ENCODE results near the gene BRIP1. TPM values are rescaled to one million over a fixed set of nuclear protein-coding genes. Genes with fewer than 3 reads are reported as not detected.
A peak's percentile ranks its signal among the peaks of the same experiment; 100 is the strongest.
"Not testable (repeated sequence)": the region's sequence is repeated elsewhere in the genome, so short reads cannot be mapped to it uniquely, and the experiment has no call there.

BRIP1 gene
- 7.1 and 7.9 TPM in 2 replicates for total RNA-seq

GRCh38 chr17:61862975-61863800 lies at the start of gene BRIP1:
Gene BRIP1, minus strand, starts transcription at chr17:61863528. Its CDS starts 1,989 bp downstream, at chr17:61861539.
- peak; percentile 81 for DNase-seq (ENCODE audit: low read depth, low spot score)

GRCh38 chr17:61908292-61909037 lies 45.1 kb upstream of the BRIP1 start:
- DNase-seq (ENCODE audit: low read depth, low spot score), result no peak

GRCh38 chr17:61907361-61907760 lies 44.0 kb upstream of the BRIP1 start:
- no peak for DNase-seq (ENCODE audit: low read depth, low spot score)

- DNase-seq (ENCODE audit: low read depth, low spot score), result no peak
Observed at GRCh38 chr17:61904094-61904710, 40.9 kb upstream of the BRIP1 start.

- no peak for DNase-seq (ENCODE audit: low read depth, low spot score)
Observed at GRCh38 chr17:61903251-61903650, 39.9 kb upstream of the BRIP1 start.

GRCh38 chr17:61897548-61898180 lies 34.3 kb upstream of the BRIP1 start:
- no peak for DNase-seq (ENCODE audit: low read depth, low spot score)

GRCh38 chr17:61895391-61895790 lies 32.1 kb upstream of the BRIP1 start:
- DNase-seq (ENCODE audit: low read depth, low spot score), result no peak

- DNase-seq (ENCODE audit: low read depth, low spot score), result not testable (repeated sequence)
Observed at GRCh38 chr17:61894310-61894709, 31.0 kb upstream of the BRIP1 start.

GRCh38 chr17:61887733-61888132 lies 24.4 kb upstream of the BRIP1 start:
- DNase-seq (ENCODE audit: low read depth, low spot score), result not testable (repeated sequence)

- DNase-seq (ENCODE audit: low read depth, low spot score), result not testable (repeated sequence)
Observed at GRCh38 chr17:61885865-61886264, 22.5 kb upstream of the BRIP1 start.

GRCh38 chr17:61884864-61885263 lies 21.5 kb upstream of the BRIP1 start:
- DNase-seq (ENCODE audit: low read depth, low spot score), result no peak

GRCh38 chr17:61880589-61881102 lies 17.3 kb upstream of the BRIP1 start:
- no peak for DNase-seq (ENCODE audit: low read depth, low spot score)

- no peak for DNase-seq (ENCODE audit: low read depth, low spot score)
Observed at GRCh38 chr17:61878984-61879612, 15.8 kb upstream of the BRIP1 start.

- DNase-seq (ENCODE audit: low read depth, low spot score), result no peak
Observed at GRCh38 chr17:61878520-61878919, 15.2 kb upstream of the BRIP1 start.

GRCh38 chr17:61877837-61878236 lies 14.5 kb upstream of the BRIP1 start:
- no peak for DNase-seq (ENCODE audit: low read depth, low spot score)

- DNase-seq (ENCODE audit: low read depth, low spot score), result no peak
Observed at GRCh38 chr17:61875804-61876203, 12.5 kb upstream of the BRIP1 start.

GRCh38 chr17:61875285-61875684 lies 12.0 kb upstream of the BRIP1 start:
- no peak for DNase-seq (ENCODE audit: low read depth, low spot score)

GRCh38 chr17:61874075-61874474 lies 10.7 kb upstream of the BRIP1 start:
- no peak for DNase-seq (ENCODE audit: low read depth, low spot score)

GRCh38 chr17:61872099-61872498 lies 8.8 kb upstream of the BRIP1 start:
- DNase-seq (ENCODE audit: low read depth, low spot score), result no peak

- DNase-seq (ENCODE audit: low read depth, low spot score), result no peak
Observed at GRCh38 chr17:61869138-61869537, 5.8 kb upstream of the BRIP1 start.

GRCh38 chr17:61868074-61868473 lies 4.7 kb upstream of the BRIP1 start:
- DNase-seq (ENCODE audit: low read depth, low spot score), result no peak

Measured in pulmonary artery endothelial cell (primary cell).